Spleen (tissue), 7 donors: Measurements from ENCODE around the gene PARVB.

Experiments
- POLR2A ChIP-seq, 3 donors: fragments of 450-650 bp; IDR thresholded peaks; one replicate each; pipeline ENCODE4 v1.5.1; 2017; ENCODE audit warnings: antibody characterized with exemption in 3 of 3, mild to moderate bottlenecking in 1 of 3
- POLR2AphosphoS5 ChIP-seq, 3 donors: sonication (generic); formaldehyde crosslinking; IDR thresholded peaks; one replicate each; pipeline ENCODE4 v1.5.1; 2017; ENCODE audit warnings: antibody characterized with exemption in 3 of 3
- TF ChIP-seq, protein P1 (sequence below), 11 experiments: fragments of 200-600 bp in 7 of 11; fragments of 450-650 bp in 4 of 11; sonication (generic) in 4 of 11; IDR thresholded peaks in 8 of 11; conservative IDR thresholded peaks in 3 of 11; 1 replicate in 7 of 11; 2 replicates in 4 of 11; pipeline versions ENCODE4 v1.4.0 to v1.8.0; 2016 to 2021; ENCODE audit warnings: antibody characterized with exemption in 11 of 11, inconsistent platforms in 4 of 11, mild to moderate bottlenecking in 1 of 11
- donor health status: DM: no; HTN: no; CAD: no; lungs with moderate emphysema.
- donor health status: DM: no; HTN: no; CAD: no.
- donor health status: DM: no; HTN: no; CAD: no.

DNA sequence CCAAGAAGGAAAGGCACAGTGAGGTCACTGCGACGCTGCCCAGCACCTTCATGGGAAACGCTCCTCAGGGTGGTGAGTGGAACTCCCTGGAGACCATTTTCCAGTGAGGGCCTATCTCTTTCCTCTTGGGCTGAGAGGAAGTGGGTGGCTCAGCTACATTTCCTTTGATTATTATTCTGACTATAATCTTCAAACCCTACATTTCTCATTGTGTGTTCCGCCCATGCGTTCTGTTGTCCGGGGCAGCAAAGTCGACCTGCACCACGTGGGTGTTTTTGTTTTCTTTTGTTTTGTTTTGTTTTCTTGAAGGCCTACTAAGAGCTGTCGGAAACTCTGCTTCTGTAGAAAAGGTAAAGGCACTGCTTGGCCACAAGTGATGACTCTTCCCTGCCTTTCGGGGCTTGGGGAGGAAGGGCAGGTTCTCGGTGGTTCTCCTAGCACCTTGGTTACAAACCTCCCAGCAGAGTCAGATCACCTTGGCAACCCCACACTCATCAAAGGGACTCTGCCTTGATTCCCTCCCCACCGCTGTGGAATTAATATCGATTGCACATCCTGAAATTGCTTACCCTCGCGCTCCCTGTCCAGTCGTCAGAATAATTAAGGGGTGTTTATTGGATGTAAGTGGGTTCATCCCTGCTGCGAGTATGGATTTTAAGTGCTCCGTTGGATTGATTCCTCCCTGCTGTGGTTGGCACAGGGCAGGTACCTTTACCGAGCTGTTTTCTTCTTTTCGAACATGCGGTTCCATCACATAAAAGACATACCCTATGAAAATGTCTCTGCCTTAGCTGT is 7.3 kb downstream of the PARVB start:
- TF ChIP-seq, protein P1, sequence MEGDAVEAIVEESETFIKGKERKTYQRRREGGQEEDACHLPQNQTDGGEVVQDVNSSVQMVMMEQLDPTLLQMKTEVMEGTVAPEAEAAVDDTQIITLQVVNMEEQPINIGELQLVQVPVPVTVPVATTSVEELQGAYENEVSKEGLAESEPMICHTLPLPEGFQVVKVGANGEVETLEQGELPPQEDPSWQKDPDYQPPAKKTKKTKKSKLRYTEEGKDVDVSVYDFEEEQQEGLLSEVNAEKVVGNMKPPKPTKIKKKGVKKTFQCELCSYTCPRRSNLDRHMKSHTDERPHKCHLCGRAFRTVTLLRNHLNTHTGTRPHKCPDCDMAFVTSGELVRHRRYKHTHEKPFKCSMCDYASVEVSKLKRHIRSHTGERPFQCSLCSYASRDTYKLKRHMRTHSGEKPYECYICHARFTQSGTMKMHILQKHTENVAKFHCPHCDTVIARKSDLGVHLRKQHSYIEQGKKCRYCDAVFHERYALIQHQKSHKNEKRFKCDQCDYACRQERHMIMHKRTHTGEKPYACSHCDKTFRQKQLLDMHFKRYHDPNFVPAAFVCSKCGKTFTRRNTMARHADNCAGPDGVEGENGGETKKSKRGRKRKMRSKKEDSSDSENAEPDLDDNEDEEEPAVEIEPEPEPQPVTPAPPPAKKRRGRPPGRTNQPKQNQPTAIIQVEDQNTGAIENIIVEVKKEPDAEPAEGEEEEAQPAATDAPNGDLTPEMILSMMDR (IDR thresholded peaks at IDR 0.05 in 8 of 11, conservative IDR thresholded peaks at IDR 0.05 in 3 of 11), result no peak
- no peak for TF ChIP-seq POLR2AphosphoS5 (IDR thresholded peaks at IDR 0.05)
- TF ChIP-seq POLR2A (IDR thresholded peaks at IDR 0.05), result no peak
